GM18499 (cell line): ENCODE results near the gene CBX2.

Source experiments
- ATAC-seq: cut with Tn5 transposase; IDR thresholded peaks from one replicate; pipeline ENCODE4 v1.9.1; 2021; ENCODE audit warnings: moderate number of reproducible peaks; ENCODE audit not compliant: insufficient read depth, unreplicated experiment

Gene CBX2

DNA sequence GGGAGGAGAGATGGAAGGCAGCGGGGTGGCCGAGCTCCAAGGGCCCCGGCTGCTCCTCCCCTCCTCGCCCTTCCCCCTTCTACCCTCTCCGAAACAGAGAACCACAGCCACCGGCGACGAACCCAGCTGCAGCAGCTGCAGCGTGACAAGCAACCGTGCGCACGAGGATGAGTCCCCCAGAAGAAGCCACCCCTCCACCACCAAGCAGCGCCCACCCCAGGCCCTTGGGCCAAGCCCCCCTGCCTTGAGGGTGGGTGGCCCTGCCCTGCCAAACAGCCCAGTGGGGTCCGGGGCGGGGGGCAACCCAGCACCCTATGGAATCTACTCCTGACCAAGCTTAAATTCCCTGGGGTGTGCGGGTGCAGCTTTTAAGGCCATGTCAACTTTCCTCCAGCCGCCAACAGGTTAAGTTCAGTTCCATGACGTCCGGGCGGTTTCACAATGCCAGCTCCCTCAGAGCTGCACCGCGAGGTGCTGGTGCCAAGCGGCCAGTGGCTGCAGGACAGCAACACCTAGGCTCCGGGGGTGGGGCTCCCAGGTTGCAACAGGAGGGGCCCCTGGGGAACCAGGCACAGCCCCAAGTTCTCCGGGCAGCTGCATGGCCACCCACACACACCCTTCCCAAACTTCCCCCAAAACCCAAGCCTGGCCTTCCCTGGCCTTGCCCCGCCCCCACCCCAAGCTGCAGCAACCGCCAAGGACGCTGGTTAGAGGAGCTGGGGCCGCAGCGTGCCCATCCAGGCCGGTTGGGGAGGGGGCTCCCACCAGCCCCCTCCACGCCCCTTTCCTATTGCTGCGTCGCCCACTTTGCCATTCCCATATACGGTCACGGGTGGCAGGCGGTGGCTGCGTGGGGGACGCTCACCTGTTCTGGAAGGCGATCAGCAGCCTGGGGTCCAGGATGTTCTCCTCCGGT is 59.3 kb downstream of the CBX2 start:
- ATAC-seq, result no peak
